ENCODE data around the gene ERVH48-1. TPM values are rescaled to one million over a fixed set of nuclear protein-coding genes. Genes with fewer than 3 reads are reported as not detected.
"Not testable (repeated sequence)": the region's sequence is repeated elsewhere in the genome, so short reads cannot be mapped to it uniquely, and the experiment has no call there.

The ERVH48-1 gene
- total RNA-seq, 1 donor from 2014 or later = not detected

GRCh38 chr21:42908484-42908883 is 16.9 kb downstream of the ERVH48-1 start:
- DNase-seq (ENCODE audit: low spot score) = not testable (repeated sequence)

GRCh38 chr21:42906233-42906632 is 19.2 kb downstream of the ERVH48-1 start:
- DNase-seq (ENCODE audit: low spot score) = no peak

GRCh38 chr21:42905195-42905594 is 20.2 kb downstream of the ERVH48-1 start:
- DNase-seq (ENCODE audit: low spot score) = no peak

- DNase-seq (ENCODE audit: low spot score) = no peak
Measured at GRCh38 chr21:42903817-42904216, 21.6 kb downstream of the ERVH48-1 start.

- no peak for DNase-seq (ENCODE audit: low spot score)
Measured at GRCh38 chr21:42900446-42900845, 25.0 kb downstream of the ERVH48-1 start.

- peak; percentile 100 for DNase-seq (ENCODE audit: low spot score)
Measured at GRCh38 chr21:42892931-42893755, 32.3 kb downstream of the ERVH48-1 start, which contains the start of gene NDUFV3. TSS of gene NDUFV3 (plus strand) at chr21:42893309. CDS start at chr21:42893334, 25 bp downstream.

- no peak for DNase-seq (ENCODE audit: low spot score)
Measured at GRCh38 chr21:42892582-42892930, 32.9 kb downstream of the ERVH48-1 start.

- DNase-seq (ENCODE audit: low spot score) = no peak
Measured at GRCh38 chr21:42887326-42887725, 38.1 kb downstream of the ERVH48-1 start.

GRCh38 chr21:42883921-42884320 is 41.5 kb downstream of the ERVH48-1 start:
- no peak for DNase-seq (ENCODE audit: low spot score)

GRCh38 chr21:42880352-42880751 is 45.1 kb downstream of the ERVH48-1 start:
- no peak for DNase-seq (ENCODE audit: low spot score)

- DNase-seq (ENCODE audit: low spot score) = peak; percentile 99
Measured at GRCh38 chr21:42878993-42879787, 46.2 kb downstream of the ERVH48-1 start, which contains the start of gene WDR4. TSS of gene WDR4 (minus strand) at chr21:42879539. CDS start at chr21:42879495, 44 bp downstream.

GRCh38 chr21:42878678-42878992 is 46.8 kb downstream of the ERVH48-1 start:
- no peak for DNase-seq (ENCODE audit: low spot score)

- DNase-seq (ENCODE audit: low spot score) = not testable (repeated sequence)
Measured at GRCh38 chr21:42875811-42876210, 49.6 kb downstream of the ERVH48-1 start.

- no peak for DNase-seq (ENCODE audit: low spot score)
Measured at GRCh38 chr21:42873096-42873495, 52.3 kb downstream of the ERVH48-1 start.

- no peak for DNase-seq (ENCODE audit: low spot score)
Measured at GRCh38 chr21:42868196-42868595, 57.2 kb downstream of the ERVH48-1 start.

Other genes starting within 250 kb of the ERVH48-1 start
- 14.8 TPM for gene WDR4, start 46.1 kb downstream of the ERVH48-1 start, total RNA-seq
- gene NDUFV3, start 32.3 kb downstream of the ERVH48-1 start, total RNA-seq = 37.5 TPM
- 21.7 TPM for gene PKNOX1, start 48.9 kb upstream of the ERVH48-1 start, total RNA-seq
- gene CBS, start 150.2 kb upstream of the ERVH48-1 start, total RNA-seq = 8.5 TPM
- 18.0 TPM for gene U2AF1, start 181.9 kb upstream of the ERVH48-1 start, total RNA-seq
- gene CRYAA, start 243.4 kb upstream of the ERVH48-1 start, total RNA-seq = not detected